Chondrocyte (in vitro differentiated cells): ENCODE results near the gene RASGRP3. TPM values are rescaled to one million over a fixed set of nuclear protein-coding genes. Genes with fewer than 3 reads are reported as not detected.

Experiments
- DNase-seq: peaks from one replicate; pipeline ENCODE4 v3.0.0; 2021; ENCODE audit warnings: mixed read lengths, low spot score
- H3K27ac Mint-ChIP-seq: one replicate; pipeline ENCODE4 v1.8.0; 2021; ENCODE audit warnings: mild to moderate bottlenecking, moderate library complexity, mixed read lengths; ENCODE audit not compliant: unreplicated experiment
- H3K27me3 Mint-ChIP-seq: 2 replicates; pipeline ENCODE4 v1.8.0; 2021; ENCODE audit warnings: low read depth, mixed read lengths
- H3K36me3 Mint-ChIP-seq: 2 replicates; pipeline ENCODE4 v1.8.0; 2021; ENCODE audit warnings: low read depth, mixed read lengths
- H3K4me1 Mint-ChIP-seq: 2 replicates; pipeline ENCODE4 v1.8.0; 2021; ENCODE audit warnings: low read depth, mild to moderate bottlenecking, mixed read lengths
- H3K4me3 Mint-ChIP-seq: one replicate; pipeline ENCODE4 v1.8.0; 2021; ENCODE audit warnings: mild to moderate bottlenecking, moderate library complexity, mixed read lengths; ENCODE audit not compliant: unreplicated experiment
- H3K9me3 Mint-ChIP-seq: 2 replicates; pipeline ENCODE4 v1.8.0; 2021; ENCODE audit warnings: low read depth, mixed read lengths
- CTCF ChIP-seq: fragments of 200-600 bp; sonication (generic); IDR thresholded peaks from 2 replicates; pipeline ENCODE4 v1.5.0; 2021; ENCODE audit warnings: antibody characterized with exemption, mild to moderate bottlenecking, moderate library complexity
- total RNA-seq: library from RNA; stranded (reverse); gene quantifications from 3 replicates; pipeline ENCODE4 v1.2.1, GENCODE V29; 2021

RASGRP3 gene
- total RNA-seq, 1 donor from 2014 or later = 3.0 TPM

GRCh38 chr2:33433279-33434235, 42.9 kb upstream of the RASGRP3 start:
- Mint-ChIP-seq H3K27me3 (no peaks in the 10 kb centered on the region), H3K9me3 (peaks cover 2% of the 10 kb centered on the region), H3K27ac (peak overlapping the region; percentile 29), H3K4me1 (peaks cover 34% of the 10 kb centered on the region), H3K36me3 (no peaks in the 10 kb centered on the region), H3K4me3 (no peak overlapping the region)
- TF ChIP-seq CTCF = no peak
- DNase-seq = no peak

- DNase-seq = no peak
- H3K4me3 Mint-ChIP-seq = no peak overlapping the region
- TF ChIP-seq CTCF = no peak
Observed at GRCh38 chr2:33435518-33435917, 40.9 kb upstream of the RASGRP3 start.

GRCh38 chr2:33436083-33436482, 40.4 kb upstream of the RASGRP3 start:
- Mint-ChIP-seq H3K4me3 (no peak overlapping the region), H3K4me1 (peaks cover 30% of the 10 kb centered on the region), H3K36me3 (no peaks in the 10 kb centered on the region), H3K9me3 (peaks cover 2% of the 10 kb centered on the region), H3K27ac (no peak overlapping the region), H3K27me3 (no peaks in the 10 kb centered on the region)
- no peak for DNase-seq
- no peak for TF ChIP-seq CTCF

More at GRCh38 chr2:33435518-33435917, 40.9 kb upstream of the RASGRP3 start:
- Mint-ChIP-seq H3K36me3 (no peaks in the 10 kb centered on the region), H3K4me1 (peaks cover 34% of the 10 kb centered on the region), H3K9me3 (peaks cover 2% of the 10 kb centered on the region), H3K27me3 (no peaks in the 10 kb centered on the region), H3K27ac (no peak overlapping the region)

GRCh38 chr2:33437297-33437696, 39.2 kb upstream of the RASGRP3 start:
- H3K4me3 Mint-ChIP-seq = no peak overlapping the region
- H3K36me3 Mint-ChIP-seq = no peaks in the 10 kb centered on the region
- H3K4me1 Mint-ChIP-seq = peaks cover 32% of the 10 kb centered on the region
- H3K27me3 Mint-ChIP-seq = no peaks in the 10 kb centered on the region
- no peak for DNase-seq
- peak overlapping the region; percentile 65 for H3K27ac Mint-ChIP-seq
- H3K9me3 Mint-ChIP-seq = peaks cover 2% of the 10 kb centered on the region
- no peak for TF ChIP-seq CTCF

- DNase-seq = no peak
- Mint-ChIP-seq H3K27ac (peak overlapping the region; percentile 65), H3K27me3 (no peaks in the 10 kb centered on the region), H3K36me3 (no peaks in the 10 kb centered on the region), H3K9me3 (peaks cover 2% of the 10 kb centered on the region), H3K4me3 (no peak overlapping the region), H3K4me1 (peaks cover 32% of the 10 kb centered on the region)
- TF ChIP-seq CTCF = no peak
Observed at GRCh38 chr2:33437815-33438214, 38.6 kb upstream of the RASGRP3 start.
